DOHH2 (cell line): ENCODE results near the gene DNASE1L1.

ENCODE experiments used
- H3F3A ChIP-seq: fragments of 200-600 bp; sonication (generic), shearing (Covaris generic); 2 replicates; pipeline ENCODE4 v1.6.0; 2016; ENCODE audit warnings: antibody characterized with exemption, mild to moderate bottlenecking; ENCODE audit not compliant: control insufficient read depth, insufficient read depth
- H3K27ac ChIP-seq: fragments of 200-600 bp; sonication (generic); 2 replicates; pipeline ENCODE4 v1.5.1; 2014; ENCODE audit warnings: low read depth, mild to moderate bottlenecking, low read length, moderate library complexity
- H3K27me3 ChIP-seq: fragments of 200-600 bp; sonication (generic); 2 replicates; pipeline ENCODE4 v1.6.1; 2014; ENCODE audit warnings: mild to moderate bottlenecking, low read length, mixed read lengths; ENCODE audit not compliant: control insufficient read depth
- H3K36me3 ChIP-seq: fragments of 200-600 bp; sonication (generic); 2 replicates; pipeline ENCODE4 v1.6.1; 2014; ENCODE audit warnings: mild to moderate bottlenecking, low read length, moderate library complexity, mixed read lengths; ENCODE audit not compliant: control insufficient read depth
- H3K4me1 ChIP-seq: fragments of 200-600 bp; sonication (generic); 2 replicates; pipeline ENCODE4 v1.6.1; 2014; ENCODE audit warnings: mild to moderate bottlenecking, low read length, mixed read lengths; ENCODE audit not compliant: control insufficient read depth
- H3K4me2 ChIP-seq: fragments of 200-600 bp; sonication (generic); 2 replicates; pipeline ENCODE4 v1.6.0; 2014; ENCODE audit warnings: mild to moderate bottlenecking, low read length, moderate library complexity
- H3K4me3 ChIP-seq: fragments of 200-600 bp; sonication (generic); 2 replicates; pipeline ENCODE4 v1.5.1; 2014; ENCODE audit warnings: mild to moderate bottlenecking, low read length, mixed read lengths
- H3K79me2 ChIP-seq: fragments of 200-600 bp; sonication (generic); 2 replicates; pipeline ENCODE4 v1.6.1; 2014; ENCODE audit warnings: mild to moderate bottlenecking, low read length, mixed read lengths; ENCODE audit not compliant: control insufficient read depth
- H3K9me2 ChIP-seq: fragments of 200-600 bp; sonication (generic); replicated peaks from 2 replicates; pipeline ENCODE4 v1.6.1; 2014; ENCODE audit warnings: mild to moderate bottlenecking, low read length, mixed read lengths; ENCODE audit not compliant: control insufficient read depth
- H3K9me3 ChIP-seq: fragments of 200-600 bp; sonication (generic); 2 replicates; pipeline ENCODE4 v1.6.1; 2014; ENCODE audit warnings: antibody characterized with exemption, low read length, mixed read lengths; ENCODE audit not compliant: control insufficient read depth, insufficient read depth
- H4K20me1 ChIP-seq: fragments of 200-600 bp; sonication (generic); 2 replicates; pipeline ENCODE4 v1.6.0; 2014; ENCODE audit warnings: low read depth, mild to moderate bottlenecking, antibody characterized with exemption, low read length, moderate library complexity; ENCODE audit not compliant: control insufficient read depth, insufficient read depth
- CTCF ChIP-seq: fragments of 200-600 bp; sonication (generic); IDR thresholded peaks from one replicate; pipeline ENCODE4 v1.5.1; 2014; ENCODE audit warnings: antibody characterized with exemption, mild to moderate bottlenecking, low read depth, low read length; ENCODE audit not compliant: poor library complexity, severe bottlenecking
- EZH2phosphoT487 ChIP-seq: fragments of 200-600 bp; sonication (generic); IDR thresholded peaks from 2 replicates; pipeline ENCODE4 v1.6.1; 2017; ENCODE audit warnings: borderline replicate concordance, mild to moderate bottlenecking, antibody characterized with exemption, low read length, moderate library complexity, mixed read lengths

DNASE1L1 gene

GRCh38 chrX:154370300-154371016 is 38.6 kb downstream of the DNASE1L1 start:
- H3K79me2 ChIP-seq, result peaks cover 30% of the 10 kb centered on the region
- H3K9me3 ChIP-seq, result no peaks in the 10 kb centered on the region
- H3K4me1 ChIP-seq, result peaks cover 52% of the 10 kb centered on the region
- no peaks in the 10 kb centered on the region for H3F3A ChIP-seq
- peaks cover 8% of the 10 kb centered on the region; the same call in 1 of the 2 replicates for H3K27me3 ChIP-seq
- H3K27ac ChIP-seq, result peak overlapping the region; percentile 46
- peak overlapping the region; percentile 93 for H3K4me2 ChIP-seq
- no peaks in the 10 kb centered on the region for H4K20me1 ChIP-seq
- H3K4me3 ChIP-seq, result peak overlapping the region; percentile 87
- no peaks in the 10 kb centered on the region for H3K9me2 ChIP-seq
- TF ChIP-seq EZH2phosphoT487 (no peak), CTCF (no peak)
- H3K36me3 ChIP-seq, result peaks cover 4% of the 10 kb centered on the region

DNA sequence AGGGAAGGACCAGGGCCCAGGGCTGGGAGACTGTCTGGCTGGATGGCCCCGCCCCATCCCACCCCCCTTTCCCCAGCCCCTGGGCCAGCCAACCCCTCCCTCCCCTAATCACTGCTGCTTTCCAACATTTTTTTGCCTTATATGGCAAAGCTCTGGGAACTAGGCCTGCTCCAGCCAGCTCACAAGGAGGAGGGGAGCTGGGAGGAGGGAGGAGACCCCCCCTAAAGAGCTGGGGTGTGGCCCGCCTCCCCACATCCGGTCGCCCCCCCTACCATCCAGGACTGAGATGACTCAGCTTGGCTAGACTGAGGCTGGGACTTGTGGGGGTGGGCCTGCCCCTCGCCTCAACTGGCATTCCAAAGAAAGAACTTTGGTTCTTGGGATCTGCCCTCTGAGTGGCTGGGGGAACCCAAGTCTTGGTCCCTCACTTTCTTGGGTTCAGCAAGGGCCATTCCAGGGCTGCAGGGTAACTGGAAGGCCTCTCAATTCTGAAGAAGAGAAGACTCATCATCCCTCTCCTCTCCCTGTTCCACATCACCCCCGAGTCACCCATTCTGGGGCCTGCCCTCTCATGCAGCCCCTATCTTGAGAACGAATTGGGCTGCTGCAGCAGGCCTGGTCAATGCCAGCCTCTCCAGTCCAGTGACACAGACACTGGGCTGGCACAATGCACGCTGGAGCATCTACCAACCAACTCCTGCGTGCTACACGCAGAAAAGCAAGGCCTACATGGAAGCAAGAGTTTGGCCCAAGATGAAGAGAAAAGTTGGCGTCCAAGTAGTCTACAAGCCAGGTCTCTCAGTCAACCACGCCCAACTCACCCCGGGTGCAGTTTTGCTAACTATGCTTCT is 39.4 kb downstream of the DNASE1L1 start:
- TF ChIP-seq EZH2phosphoT487 (no peak), CTCF (no peak)
- H3K27me3 ChIP-seq, result peaks cover 8% of the 10 kb centered on the region; the same call in 1 of the 2 replicates
- H3K4me2 ChIP-seq, result peak overlapping the region; percentile 93
- H3K9me3 ChIP-seq, result no peaks in the 10 kb centered on the region
- H3K79me2 ChIP-seq, result peaks cover 30% of the 10 kb centered on the region
- peaks cover 4% of the 10 kb centered on the region for H3K36me3 ChIP-seq
- peaks cover 44% of the 10 kb centered on the region for H3K4me1 ChIP-seq
- H3K9me2 ChIP-seq, result no peaks in the 10 kb centered on the region
- peak overlapping the region; percentile 87 for H3K4me3 ChIP-seq
- H3F3A ChIP-seq, result no peaks in the 10 kb centered on the region
- H3K27ac ChIP-seq, result peak overlapping the region; percentile 46
- H4K20me1 ChIP-seq, result no peaks in the 10 kb centered on the region

DNA sequence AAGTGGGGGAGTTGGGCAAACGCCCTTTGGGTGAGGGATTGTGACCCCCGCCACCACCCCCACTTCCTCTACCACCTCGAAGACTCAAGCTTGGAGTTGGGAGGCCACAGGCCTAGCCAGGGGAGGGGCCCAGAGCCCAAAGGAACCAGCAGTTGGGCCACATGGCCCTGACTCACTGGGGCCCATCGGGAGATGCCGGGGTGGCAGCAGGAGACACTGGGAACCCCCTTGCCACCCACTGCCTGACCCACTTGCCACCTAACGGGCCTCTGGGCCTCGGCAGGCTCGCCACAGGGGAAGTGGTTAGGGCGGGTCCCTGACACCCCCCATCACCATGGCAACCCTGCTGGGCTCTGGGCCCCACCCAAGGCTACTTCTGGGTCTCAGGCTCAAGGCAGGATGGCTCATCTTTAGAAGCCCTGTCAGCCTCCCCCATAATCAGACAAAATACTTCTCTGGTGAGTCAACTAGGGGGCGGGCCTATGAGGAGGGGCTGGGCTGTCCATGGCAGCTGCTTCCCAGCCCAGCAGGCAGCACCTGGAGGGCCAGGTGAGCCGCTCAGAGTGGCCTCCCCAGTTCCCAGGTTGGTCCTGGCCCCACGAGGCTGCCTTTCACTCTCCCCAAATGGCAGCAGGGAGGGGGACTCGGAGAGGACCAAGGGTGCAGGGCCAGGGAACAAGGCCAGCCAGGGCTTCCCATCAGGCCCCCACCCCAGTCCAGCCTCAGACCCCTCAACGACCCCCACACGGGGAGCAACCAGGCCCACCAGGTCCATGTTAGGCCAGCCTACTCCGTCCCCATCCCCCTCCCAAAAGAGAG is 40.2 kb downstream of the DNASE1L1 start:
- peaks cover 39% of the 10 kb centered on the region for H3K4me1 ChIP-seq
- no peaks in the 10 kb centered on the region for H3F3A ChIP-seq
- peaks cover 8% of the 10 kb centered on the region; the same call in 1 of the 2 replicates for H3K27me3 ChIP-seq
- H3K4me3 ChIP-seq, result peak overlapping the region; percentile 87
- TF ChIP-seq EZH2phosphoT487 (no peak), CTCF (no peak)
- no peaks in the 10 kb centered on the region for H3K9me3 ChIP-seq
- peaks cover 9% of the 10 kb centered on the region for H3K36me3 ChIP-seq
- peak overlapping the region; percentile 93 for H3K4me2 ChIP-seq
- peaks cover 30% of the 10 kb centered on the region for H3K79me2 ChIP-seq
- H3K9me2 ChIP-seq, result no peaks in the 10 kb centered on the region
- no peaks in the 10 kb centered on the region for H4K20me1 ChIP-seq
- H3K27ac ChIP-seq, result no peak overlapping the region
